H9 (cell line): Measurements from ENCODE around the gene ARID3C. TPM values are rescaled to one million over a fixed set of nuclear protein-coding genes. Genes with fewer than 3 reads are reported as not detected.

Experiments used
- DNase-seq: peaks from one replicate; pipeline ENCODE4 v3.0.0-alpha.2; 2017
- H2AFZ ChIP-seq: one replicate; pipeline ENCODE4 v1.6.1; 2013; ENCODE audit warnings: mild to moderate bottlenecking, low read length, control low read depth, moderate library complexity
- H2AK5ac ChIP-seq: 2 replicates; pipeline ENCODE4 v1.6.1; 2013; ENCODE audit warnings: low read length, control low read depth, mixed read lengths; ENCODE audit not compliant: insufficient read length
- H2BK120ac ChIP-seq: one replicate; pipeline ENCODE4 v1.6.1; 2013; ENCODE audit warnings: low read depth, mild to moderate bottlenecking, low read length, control low read depth, inconsistent platforms; ENCODE audit not compliant: poor library complexity, severe bottlenecking
- H2BK12ac ChIP-seq: 2 replicates; pipeline ENCODE4 v1.6.1; 2013; ENCODE audit warnings: low read length, control low read depth, mixed read lengths, low read depth; ENCODE audit not compliant: insufficient read length
- H2BK15ac ChIP-seq: 2 replicates; pipeline ENCODE4 v1.6.1; 2013; ENCODE audit warnings: low read depth, low read length, control low read depth
- H2BK20ac ChIP-seq: one replicate; pipeline ENCODE4 v1.6.1; 2013; ENCODE audit warnings: low read depth, mild to moderate bottlenecking, low read length, control low read depth, inconsistent platforms; ENCODE audit not compliant: poor library complexity, severe bottlenecking
- H2BK5ac ChIP-seq: 2 replicates; pipeline ENCODE4 v1.6.1; 2013; ENCODE audit warnings: low read length, control low read depth, mixed read lengths; ENCODE audit not compliant: insufficient read length
- H3K14ac ChIP-seq: 2 replicates; pipeline ENCODE4 v1.6.1; 2013; ENCODE audit warnings: low read length, control low read depth; ENCODE audit not compliant: insufficient read depth
- H3K18ac ChIP-seq: 2 replicates; pipeline ENCODE4 v1.6.1; 2013; ENCODE audit warnings: low read depth, mild to moderate bottlenecking, mixed read lengths, low read length, control low read depth; ENCODE audit not compliant: insufficient read length
- H3K23ac ChIP-seq: 2 replicates; pipeline ENCODE4 v1.6.1; 2013; ENCODE audit warnings: low read length, control low read depth, mixed read lengths, low read depth; ENCODE audit not compliant: insufficient read length
- H3K23me2 ChIP-seq: 2 replicates; pipeline ENCODE4 v1.6.1; 2013; ENCODE audit warnings: low read depth, mild to moderate bottlenecking, mixed read lengths, low read length, control low read depth; ENCODE audit not compliant: insufficient read length, poor library complexity, severe bottlenecking
- H3K27ac ChIP-seq: 2 replicates; pipeline ENCODE4 v1.5.1; 2013; ENCODE audit warnings: low read length, control low read depth, mixed read lengths, low read depth; ENCODE audit not compliant: insufficient read length
- H3K27me3 ChIP-seq: 2 replicates; pipeline ENCODE4 v1.6.1; 2013; ENCODE audit warnings: low read length, control low read depth, inconsistent platforms; ENCODE audit not compliant: insufficient read depth
- H3K4ac ChIP-seq: 2 replicates; pipeline ENCODE4 v1.6.1; 2013; ENCODE audit warnings: low read depth, mild to moderate bottlenecking, control low read depth, inconsistent platforms, low read length, moderate library complexity
- H3K4me1 ChIP-seq: 2 replicates; pipeline ENCODE4 v1.6.1; 2013; ENCODE audit warnings: low read length, control low read depth, inconsistent platforms; ENCODE audit not compliant: insufficient read depth
- H3K4me2 ChIP-seq: 2 replicates; pipeline ENCODE4 v1.6.1; 2013; ENCODE audit warnings: low read length, control low read depth, mixed read lengths; ENCODE audit not compliant: insufficient read length, insufficient read depth
- H3K56ac ChIP-seq: 2 replicates; pipeline ENCODE4 v1.6.1; 2013; ENCODE audit warnings: low read depth, mild to moderate bottlenecking, mixed read lengths, low read length, control low read depth; ENCODE audit not compliant: insufficient read length
- H3K79me1 ChIP-seq: 2 replicates; pipeline ENCODE4 v1.6.1; 2013; ENCODE audit warnings: low read depth, mild to moderate bottlenecking, moderate library complexity, low read length, control low read depth, inconsistent platforms; ENCODE audit not compliant: insufficient read depth, poor library complexity, severe bottlenecking
- H3K79me2 ChIP-seq: 2 replicates; pipeline ENCODE4 v1.6.1; 2013; ENCODE audit warnings: low read length, control low read depth, inconsistent platforms; ENCODE audit not compliant: insufficient read depth
- H3K9ac ChIP-seq: 2 replicates; pipeline ENCODE4 v1.6.1; 2013; ENCODE audit warnings: low read length, control low read depth, mixed read lengths; ENCODE audit not compliant: insufficient read length; ENCODE audit errors: extremely low read depth
- H3K9me3 ChIP-seq: one replicate; pipeline ENCODE4 v1.6.1; 2013; ENCODE audit warnings: low read depth, low read length, inconsistent platforms; ENCODE audit not compliant: control insufficient read depth
- H3T11ph ChIP-seq: one replicate; pipeline ENCODE4 v1.6.1; 2013; ENCODE audit warnings: mild to moderate bottlenecking, low read length, control low read depth, inconsistent platforms
- H4K20me1 ChIP-seq: one replicate; pipeline ENCODE4 v1.6.1; 2013; ENCODE audit not compliant: control insufficient read depth, insufficient read length, insufficient read depth
- H4K5ac ChIP-seq: 2 replicates; pipeline ENCODE4 v1.6.1; 2013; ENCODE audit warnings: low read depth, mild to moderate bottlenecking, mixed read lengths, low read length, control low read depth; ENCODE audit not compliant: insufficient read length
- H4K8ac ChIP-seq: replicated peaks from 2 replicates; pipeline ENCODE4 v1.6.1; 2013; ENCODE audit warnings: low read length, control low read depth, mixed read lengths, low read depth; ENCODE audit not compliant: insufficient read length
- H4K91ac ChIP-seq: 2 replicates; pipeline ENCODE4 v1.6.1; 2013; ENCODE audit warnings: low read depth, mild to moderate bottlenecking, moderate library complexity, mixed read lengths, low read length, control low read depth; ENCODE audit not compliant: insufficient read length
- H3K27ac Mint-ChIP-seq, 3 experiments: 2 replicates in 2 of 3; 3 replicates in 1 of 3; pipeline ENCODE4 v1.8.0; 2020 to 2021; ENCODE audit warnings: mixed read lengths in 3 of 3, mild to moderate bottlenecking in 1 of 3, moderate library complexity in 1 of 3
- H3K27me3 Mint-ChIP-seq: 2 replicates; pipeline ENCODE4 v1.8.0; 2021; ENCODE audit warnings: low read depth, mild to moderate bottlenecking, moderate library complexity, mixed read lengths
- H3K36me3 Mint-ChIP-seq, 3 experiments: 2 replicates in 2 of 3; 3 replicates in 1 of 3; pipeline ENCODE4 v1.8.0; 2020 to 2021; ENCODE audit warnings: low read depth in 3 of 3, mixed read lengths in 3 of 3; ENCODE audit not compliant: insufficient read depth in 1 of 3
- H3K4me1 Mint-ChIP-seq, 2 experiments: 2 replicates each; pipeline ENCODE4 v1.8.0; 2020; ENCODE audit warnings: mixed read lengths in 2 of 2
- H3K4me3 Mint-ChIP-seq, 2 experiments: 2 replicates in 1 of 2; 3 replicates in 1 of 2; pipeline ENCODE4 v1.8.0; 2020 to 2021; ENCODE audit warnings: mild to moderate bottlenecking in 2 of 2, mixed read lengths in 2 of 2, moderate library complexity in 1 of 2
- H3K9me3 Mint-ChIP-seq, 2 experiments: 2 replicates in 1 of 2; 3 replicates in 1 of 2; pipeline ENCODE4 v1.8.0; 2020; ENCODE audit warnings: mild to moderate bottlenecking in 2 of 2, mixed read lengths in 2 of 2, moderate library complexity in 1 of 2
- WGBS: extraction: QIAGEN DNeasy Blood & Tissue Kit; methylation state at CpG from one replicate; pipeline ENCODE4 v1.1.7; 2013; ENCODE audit warnings: missing lambda C conversion rate, low lambda C conversion rate, mixed read lengths; ENCODE audit not compliant: insufficient read length; ENCODE audit errors: extremely low coverage; 5-methylcytosine and 5-hydroxymethylcytosine counted together
- total RNA-seq: library from RNA; stranded (reverse); gene quantifications from 2 replicates; pipeline ENCODE4 v1.2.1, GENCODE V29; 2021
- TF ChIP-seq, protein P1 (sequence below): fragments of 200-600 bp; sonication (generic); conservative IDR thresholded peaks from 3 replicates; pipeline ENCODE4 v1.8.0; 2021; ENCODE audit warnings: antibody characterized with exemption, mild to moderate bottlenecking

The ARID3C gene
- total RNA-seq, 1 experiment from 2014 or later = not detected

DNA sequence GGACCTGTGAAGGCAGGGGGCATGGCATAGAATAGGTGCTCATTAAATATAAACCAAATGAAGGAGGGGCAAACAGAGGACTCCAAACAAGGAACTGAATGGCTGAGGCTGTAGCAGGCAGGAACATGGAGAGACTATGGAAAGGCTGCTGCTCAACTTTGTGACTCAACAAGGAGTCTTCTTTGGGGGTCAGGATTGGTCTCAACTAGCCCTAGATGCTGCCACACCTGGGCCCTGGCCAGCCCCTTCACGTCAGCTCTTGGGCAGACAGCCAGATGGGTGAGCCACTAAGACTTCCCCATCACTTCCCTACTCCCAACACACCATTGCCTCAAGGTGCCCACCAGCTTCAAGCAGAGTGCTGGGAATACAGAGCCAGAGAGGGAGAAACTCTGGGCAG lies 28.0 kb downstream of the ARID3C start:
- Mint-ChIP-seq H3K27ac (no peak overlapping the region), H3K4me1 (peaks cover 11 to 12% of the 10 kb centered on the region in 2 experiments), H3K36me3 (no peaks in the 10 kb centered on the region), H3K4me3 (no peak overlapping the region), H3K27me3 (peaks cover 30% of the 10 kb centered on the region), H3K9me3 (no peaks in the 10 kb centered on the region; a peak in 1 of 5 replicates)
- Histone ChIP-seq H3K27me3 (no peaks in the 10 kb centered on the region), H2AK5ac (no peak overlapping the region), H3T11ph (no peak overlapping the region), H3K27ac (no peak overlapping the region), H3K4me1 (no peaks in the 10 kb centered on the region), H3K79me2 (no peaks in the 10 kb centered on the region), H2BK12ac (no peak overlapping the region), H2BK5ac (no peak overlapping the region), H4K8ac (no peak overlapping the region), H3K23ac (no peak overlapping the region), H3K23me2 (no peaks in the 10 kb centered on the region), H4K20me1 (no peaks in the 10 kb centered on the region), H2BK20ac (no peak overlapping the region), H4K5ac (no peak overlapping the region), H2BK120ac (no peak overlapping the region), H3K79me1 (no peaks in the 10 kb centered on the region), H3K9ac (no peak overlapping the region), H4K91ac (no peak overlapping the region), H3K14ac (no peak overlapping the region), H2BK15ac (no peak overlapping the region), H3K9me3 (no peaks in the 10 kb centered on the region), H3K18ac (no peak overlapping the region), H3K56ac (no peak overlapping the region), H3K4me2 (no peak overlapping the region), H3K4ac (no peak overlapping the region), H2AFZ (no peak overlapping the region)
- no CpG with 5 or more reads among the region's 1 CpG for WGBS
- TF ChIP-seq, protein P1, sequence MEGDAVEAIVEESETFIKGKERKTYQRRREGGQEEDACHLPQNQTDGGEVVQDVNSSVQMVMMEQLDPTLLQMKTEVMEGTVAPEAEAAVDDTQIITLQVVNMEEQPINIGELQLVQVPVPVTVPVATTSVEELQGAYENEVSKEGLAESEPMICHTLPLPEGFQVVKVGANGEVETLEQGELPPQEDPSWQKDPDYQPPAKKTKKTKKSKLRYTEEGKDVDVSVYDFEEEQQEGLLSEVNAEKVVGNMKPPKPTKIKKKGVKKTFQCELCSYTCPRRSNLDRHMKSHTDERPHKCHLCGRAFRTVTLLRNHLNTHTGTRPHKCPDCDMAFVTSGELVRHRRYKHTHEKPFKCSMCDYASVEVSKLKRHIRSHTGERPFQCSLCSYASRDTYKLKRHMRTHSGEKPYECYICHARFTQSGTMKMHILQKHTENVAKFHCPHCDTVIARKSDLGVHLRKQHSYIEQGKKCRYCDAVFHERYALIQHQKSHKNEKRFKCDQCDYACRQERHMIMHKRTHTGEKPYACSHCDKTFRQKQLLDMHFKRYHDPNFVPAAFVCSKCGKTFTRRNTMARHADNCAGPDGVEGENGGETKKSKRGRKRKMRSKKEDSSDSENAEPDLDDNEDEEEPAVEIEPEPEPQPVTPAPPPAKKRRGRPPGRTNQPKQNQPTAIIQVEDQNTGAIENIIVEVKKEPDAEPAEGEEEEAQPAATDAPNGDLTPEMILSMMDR = no peak
- no peak for DNase-seq
